GM19193 (cell line): ENCODE results near the gene GZMM.

Experiments used
- POLR2A ChIP-seq: IDR thresholded peaks from 4 replicates; pipeline ENCODE4 v1.6.1; 2011; ENCODE audit not compliant: insufficient read depth, insufficient read length; ENCODE audit errors: extremely low read depth

The GZMM gene

GRCh38 chr19:577439-578392 is 33.9 kb downstream of the GZMM start:
- no peak for TF ChIP-seq POLR2A

- no peak for TF ChIP-seq POLR2A
Observed at GRCh38 chr19:579111-579841, 35.4 kb downstream of the GZMM start.

GRCh38 chr19:579842-580155 is 35.9 kb downstream of the GZMM start:
- TF ChIP-seq POLR2A, result no peak

GRCh38 chr19:580274-580835 is 36.5 kb downstream of the GZMM start:
- no peak for TF ChIP-seq POLR2A

GRCh38 chr19:581399-582111 is 37.7 kb downstream of the GZMM start:
- TF ChIP-seq POLR2A, result no peak

GRCh38 chr19:582497-583197 is 38.8 kb downstream of the GZMM start:
- no peak for TF ChIP-seq POLR2A

GRCh38 chr19:583198-583967 is 39.5 kb downstream of the GZMM start:
- TF ChIP-seq POLR2A, result no peak

- TF ChIP-seq POLR2A, result peak; percentile 32
Observed at GRCh38 chr19:583968-584239, 40.1 kb downstream of the GZMM start.

GRCh38 chr19:584240-585001 is 40.6 kb downstream of the GZMM start:
- peak; percentile 13 for TF ChIP-seq POLR2A

GRCh38 chr19:585551-586110 is 41.8 kb downstream of the GZMM start:
- no peak for TF ChIP-seq POLR2A

GRCh38 chr19:588093-588740 is 44.4 kb downstream of the GZMM start:
- TF ChIP-seq POLR2A, result no peak

GRCh38 chr19:588741-589692 is 45.2 kb downstream of the GZMM start:
- no peak for TF ChIP-seq POLR2A
